ENCODE measurements around the gene SATB2. TPM values are rescaled to one million over a fixed set of nuclear protein-coding genes. Genes with fewer than 3 reads are reported as not detected.
A peak's percentile ranks its signal among the peaks of the same experiment; 100 is the strongest.

Gene SATB2
- total RNA-seq, 6 experiments from 2014 or later, result 3.3 to 8.5 (median 6.0) TPM

DNA sequence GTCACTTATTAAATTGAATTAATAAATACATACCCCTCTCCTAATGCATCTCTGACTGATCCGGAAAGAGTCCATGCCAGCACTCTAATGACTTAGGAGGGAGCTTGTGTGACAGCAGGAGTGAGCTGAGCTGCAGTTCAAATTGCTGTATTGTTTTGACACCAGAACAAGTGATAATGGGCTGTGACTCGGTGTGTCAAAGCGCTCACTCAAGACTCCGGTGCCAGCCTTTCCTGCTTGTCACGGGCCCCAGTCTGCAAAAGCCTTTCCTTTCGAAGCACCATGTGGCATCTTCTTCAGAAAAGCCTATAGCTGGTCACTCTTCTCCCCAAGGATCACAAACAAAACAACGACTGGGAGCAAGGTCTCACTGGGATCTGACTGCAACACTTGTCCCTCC lies 43.3 kb downstream of the SATB2 start:
- Histone ChIP-seq H3K27ac (no peak overlapping the region), H3K4me3 (no peak overlapping the region), H3K4me1 (no peaks in the 10 kb centered on the region), H3K9me3 (no peaks in the 10 kb centered on the region), H3K27me3 (no peaks in the 10 kb centered on the region), H3K36me3 (no peaks in the 10 kb centered on the region)
- 67% methylated on average over 3 of the region's 7 CpGs for WGBS (ENCODE audit: insufficient coverage, low coverage, low lambda C conversion rate, missing lambda C conversion rate)
- ATAC-seq (no peak), DNase-seq (no peak)
- TF ChIP-seq POLR2A (IDR thresholded peaks at IDR 0.05), result no peak
- TF ChIP-seq, protein P1, sequence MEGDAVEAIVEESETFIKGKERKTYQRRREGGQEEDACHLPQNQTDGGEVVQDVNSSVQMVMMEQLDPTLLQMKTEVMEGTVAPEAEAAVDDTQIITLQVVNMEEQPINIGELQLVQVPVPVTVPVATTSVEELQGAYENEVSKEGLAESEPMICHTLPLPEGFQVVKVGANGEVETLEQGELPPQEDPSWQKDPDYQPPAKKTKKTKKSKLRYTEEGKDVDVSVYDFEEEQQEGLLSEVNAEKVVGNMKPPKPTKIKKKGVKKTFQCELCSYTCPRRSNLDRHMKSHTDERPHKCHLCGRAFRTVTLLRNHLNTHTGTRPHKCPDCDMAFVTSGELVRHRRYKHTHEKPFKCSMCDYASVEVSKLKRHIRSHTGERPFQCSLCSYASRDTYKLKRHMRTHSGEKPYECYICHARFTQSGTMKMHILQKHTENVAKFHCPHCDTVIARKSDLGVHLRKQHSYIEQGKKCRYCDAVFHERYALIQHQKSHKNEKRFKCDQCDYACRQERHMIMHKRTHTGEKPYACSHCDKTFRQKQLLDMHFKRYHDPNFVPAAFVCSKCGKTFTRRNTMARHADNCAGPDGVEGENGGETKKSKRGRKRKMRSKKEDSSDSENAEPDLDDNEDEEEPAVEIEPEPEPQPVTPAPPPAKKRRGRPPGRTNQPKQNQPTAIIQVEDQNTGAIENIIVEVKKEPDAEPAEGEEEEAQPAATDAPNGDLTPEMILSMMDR (IDR thresholded peaks at IDR 0.05), result no peak
- intact Hi-C loops (cut with DNase I), result no loop called here

DNA sequence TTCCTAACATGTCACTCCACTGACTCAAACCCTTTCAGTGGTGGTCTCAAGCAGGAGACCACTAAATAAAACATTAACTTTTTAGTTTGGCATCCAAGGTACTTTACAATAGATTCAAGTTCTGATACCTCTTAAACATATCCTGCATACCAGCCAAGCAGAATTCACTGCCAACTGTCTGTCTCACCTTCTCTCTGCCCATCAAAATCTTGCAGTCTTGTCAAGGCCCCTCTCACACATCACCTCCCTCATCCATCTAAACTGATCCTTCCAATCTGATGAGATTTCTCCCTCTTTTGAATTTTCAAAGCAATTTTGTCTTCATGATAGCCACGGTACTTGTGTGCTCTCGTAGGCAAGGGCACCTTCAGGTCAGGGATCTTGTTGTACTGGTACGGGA lies 43.7 kb downstream of the SATB2 start:
- no peaks in the 10 kb centered on the region for H3K9me3 ChIP-seq
- no peaks in the 10 kb centered on the region for H3K36me3 ChIP-seq
- H3K27me3 ChIP-seq, result no peaks in the 10 kb centered on the region
- DNase-seq, result no peak
- no peak for ATAC-seq
- no peak overlapping the region for H3K27ac ChIP-seq
- 88% methylated on average over 3 of the region's 3 CpGs for WGBS (ENCODE audit: insufficient coverage, low coverage, low lambda C conversion rate, missing lambda C conversion rate)
- no peak overlapping the region for H3K4me3 ChIP-seq
- H3K4me1 ChIP-seq, result no peaks in the 10 kb centered on the region
- intact Hi-C loops (cut with DNase I), result no loop called here
- TF ChIP-seq, protein P1 (IDR thresholded peaks at IDR 0.05), result no peak
- no peak for TF ChIP-seq POLR2A (IDR thresholded peaks at IDR 0.05)

DNA sequence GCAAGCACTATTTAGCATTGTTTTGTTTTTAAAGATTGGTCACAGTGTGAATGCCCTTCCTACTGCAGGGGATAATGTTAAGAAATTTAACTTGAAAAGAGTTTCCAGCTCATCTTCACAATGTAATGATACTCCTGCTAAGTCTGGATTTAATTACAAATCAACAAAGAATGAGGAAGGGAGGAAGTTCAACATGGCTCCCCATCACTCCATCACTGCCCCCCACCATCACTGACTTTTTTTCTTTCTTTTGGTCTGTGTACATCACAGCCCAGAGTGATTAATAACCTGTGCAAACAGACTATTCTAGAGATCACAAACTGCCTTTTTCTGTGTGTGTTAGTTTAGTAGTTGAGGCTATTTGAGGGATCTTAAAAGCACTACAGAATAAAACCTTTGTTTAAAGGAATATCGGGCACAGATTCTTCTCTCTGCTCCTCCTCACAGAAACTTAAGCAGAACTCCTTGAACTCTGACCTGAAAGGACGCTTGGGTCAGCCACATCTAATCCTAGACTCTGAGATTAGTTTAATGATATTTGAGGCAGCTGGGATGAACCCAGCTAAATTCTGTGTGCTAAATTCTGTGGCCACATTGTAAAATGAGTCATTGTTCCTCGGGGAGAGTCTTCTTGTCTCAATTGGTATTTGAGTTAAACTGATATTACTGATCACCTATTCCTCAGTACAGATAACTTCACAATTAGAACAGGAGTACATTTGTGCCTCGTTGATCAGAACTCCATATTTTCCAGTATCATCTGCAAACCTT lies 47.8 kb downstream of the SATB2 start:
- no peaks in the 10 kb centered on the region for H3K4me1 ChIP-seq
- no peaks in the 10 kb centered on the region for H3K9me3 ChIP-seq
- no peak overlapping the region for H3K4me3 ChIP-seq
- ATAC-seq (no peak), DNase-seq (no peak)
- TF ChIP-seq, protein P1 (IDR thresholded peaks at IDR 0.05), result no peak
- TF ChIP-seq POLR2A (IDR thresholded peaks at IDR 0.05), result no peak
- intact Hi-C loops (cut with DNase I), result no loop called here
- no peaks in the 10 kb centered on the region for H3K27me3 ChIP-seq
- 64% methylated on average over 4 of the region's 4 CpGs for WGBS (ENCODE audit: insufficient coverage, low coverage, low lambda C conversion rate, missing lambda C conversion rate)
- H3K36me3 ChIP-seq, result no peaks in the 10 kb centered on the region
- no peak overlapping the region for H3K27ac ChIP-seq

DNA sequence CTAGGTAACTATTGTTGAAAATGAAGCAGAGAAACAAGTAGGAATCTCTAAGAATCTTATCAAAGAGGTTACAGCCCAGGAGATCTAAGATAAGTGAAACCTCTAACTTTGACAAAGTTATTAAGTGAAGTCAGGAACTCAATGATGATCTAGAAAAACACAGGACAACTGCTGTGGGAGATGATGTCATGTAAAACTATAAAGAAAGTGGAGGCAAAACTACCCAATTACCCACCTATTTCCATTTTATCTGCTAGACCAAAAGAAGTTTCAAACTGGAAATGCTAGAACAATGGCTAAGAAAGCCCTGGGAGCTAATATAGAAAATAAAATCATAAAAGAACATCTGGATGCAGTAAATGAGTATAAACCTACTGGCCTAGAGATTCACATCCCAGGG lies 50.3 kb downstream of the SATB2 start:
- Histone ChIP-seq H3K27ac (no peak overlapping the region), H3K4me1 (no peaks in the 10 kb centered on the region), H3K4me3 (no peak overlapping the region), H3K27me3 (no peaks in the 10 kb centered on the region), H3K36me3 (no peaks in the 10 kb centered on the region), H3K9me3 (no peaks in the 10 kb centered on the region)
- TF ChIP-seq, protein P1 (IDR thresholded peaks at IDR 0.05), result no peak
- TF ChIP-seq POLR2A (IDR thresholded peaks at IDR 0.05), result no peak
- no peak for DNase-seq
- no peak for ATAC-seq
- intact Hi-C loops (cut with DNase I), result no loop called here

DNA sequence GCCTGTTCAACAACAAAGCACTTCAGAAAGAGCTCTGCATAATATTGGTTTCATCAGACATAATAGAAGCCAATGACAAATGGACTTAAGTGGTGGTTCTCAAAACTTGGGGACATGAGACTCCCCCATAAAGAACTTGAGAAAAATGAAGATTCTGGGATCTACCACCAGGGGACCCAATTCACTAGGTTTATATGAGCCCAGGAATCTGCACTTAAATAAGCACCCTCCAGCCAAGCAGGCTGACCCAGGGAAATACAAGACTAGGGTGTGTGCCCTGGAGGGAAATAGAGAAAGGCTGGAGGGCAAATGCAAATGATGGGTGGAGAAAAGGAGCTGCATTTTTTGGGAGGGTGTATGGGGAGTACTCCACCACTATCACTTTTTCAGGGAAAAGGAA lies 52.5 kb downstream of the SATB2 start:
- intact Hi-C loops (cut with DNase I), result no loop called here
- Histone ChIP-seq H3K9me3 (no peaks in the 10 kb centered on the region), H3K4me1 (no peaks in the 10 kb centered on the region), H3K36me3 (no peaks in the 10 kb centered on the region), H3K27me3 (no peaks in the 10 kb centered on the region), H3K27ac (no peak overlapping the region), H3K4me3 (no peak overlapping the region)
- TF ChIP-seq, protein P1 (IDR thresholded peaks at IDR 0.05), result peak; percentile 30 to 38 (median 35)
- TF ChIP-seq POLR2A (IDR thresholded peaks at IDR 0.05), result no peak
- DNase-seq (no peak), ATAC-seq (peak; percentile 59 to 80 (median 70))

All from right lobe of liver (tissue), 6 donors.